DMS53 treated with DMSO at 0.1 percent for 48 hours (cell line): ENCODE measurements around the gene TNIP1.
A peak's percentile ranks its signal among the peaks of the same experiment; 100 is the strongest.

Experiments
- DNase-seq: peaks from one replicate; lab custom pipeline; 2025; ENCODE audit not compliant: unreplicated experiment; lab: John Stamatoyannopoulos, UW

Gene TNIP1

GRCh38 chr5:151080613-151081430 lies at the start of gene TNIP1:
Gene TNIP1 (minus strand): TSS chr5:151081034. CDS start chr5:151065095, 15,939 bp downstream.
- DNase-seq, result peak; percentile 70

GRCh38 chr5:151130235-151130921 lies 49.5 kb upstream of the TNIP1 start:
- DNase-seq, result no peak

DNA sequence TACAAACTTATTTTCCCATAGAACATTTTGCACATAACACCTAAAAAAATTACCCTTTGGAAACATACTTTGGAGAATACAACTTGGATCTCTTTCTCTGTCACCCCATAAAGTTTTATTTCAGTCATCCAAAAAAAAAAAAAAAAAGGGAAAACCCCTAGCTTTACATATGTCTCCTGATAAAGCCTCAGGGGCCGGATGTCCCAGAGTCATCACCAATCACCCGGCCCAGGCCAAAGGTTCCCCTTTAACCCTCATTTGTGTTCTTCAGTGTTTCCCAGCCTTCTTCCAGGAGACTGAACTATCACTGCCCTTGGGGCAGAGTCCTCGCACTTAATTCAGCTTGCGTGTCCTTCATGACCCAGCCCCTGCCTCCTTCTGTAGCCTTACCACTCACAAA lies 48.0 kb upstream of the TNIP1 start:
- no peak for DNase-seq

DNA sequence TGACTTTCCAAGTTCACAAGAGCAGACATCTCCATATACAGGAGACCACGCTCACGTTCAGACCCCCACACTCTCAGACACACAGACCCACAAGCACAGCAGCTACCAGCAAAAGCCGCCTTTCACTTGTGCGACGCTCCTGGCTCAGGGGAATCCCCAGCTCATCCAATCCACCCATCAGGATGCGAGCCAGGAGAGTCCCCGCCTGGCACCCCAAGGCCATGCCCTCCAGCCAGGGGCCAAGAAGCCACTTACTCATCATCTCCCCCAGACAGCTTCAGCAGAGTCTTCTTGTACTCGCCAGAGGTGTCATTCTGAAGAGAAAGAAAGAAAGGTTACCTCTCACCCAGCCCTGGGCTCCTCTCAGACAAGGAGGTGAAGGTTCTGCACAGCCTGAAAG lies 47.1 kb upstream of the TNIP1 start:
- no peak for DNase-seq

DNA sequence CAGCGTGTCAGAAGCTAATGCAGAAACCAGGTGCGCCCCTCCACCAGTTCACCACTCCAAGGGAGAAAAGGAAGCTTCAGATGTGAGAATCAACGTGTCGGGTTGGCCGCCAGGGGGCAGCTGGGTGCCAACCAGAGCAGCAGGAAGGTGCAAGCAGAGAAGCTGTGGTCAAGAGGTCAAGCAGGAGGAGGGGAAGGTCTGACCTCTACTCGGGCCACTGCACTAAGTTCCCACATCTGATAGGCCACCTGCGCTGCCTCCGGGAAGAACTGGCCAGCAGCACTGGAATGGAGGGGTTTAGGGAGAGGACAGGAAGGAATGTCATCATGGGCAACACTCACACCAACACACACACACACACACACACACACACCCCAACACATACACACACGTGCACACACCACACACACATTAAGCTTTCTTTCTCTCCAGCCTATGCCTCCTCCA lies 45.4 kb upstream of the TNIP1 start:
- peak; percentile 33 for DNase-seq

- DNase-seq, result no peak
Measured at GRCh38 chr5:151125421-151125820, 44.6 kb upstream of the TNIP1 start.

GRCh38 chr5:151123897-151124751 lies 43.3 kb upstream of the TNIP1 start:
- DNase-seq, result no peak

GRCh38 chr5:151122828-151123227 lies 42.0 kb upstream of the TNIP1 start:
- DNase-seq, result no peak

GRCh38 chr5:151121665-151122064 lies 40.8 kb upstream of the TNIP1 start:
- no peak for DNase-seq

DNA sequence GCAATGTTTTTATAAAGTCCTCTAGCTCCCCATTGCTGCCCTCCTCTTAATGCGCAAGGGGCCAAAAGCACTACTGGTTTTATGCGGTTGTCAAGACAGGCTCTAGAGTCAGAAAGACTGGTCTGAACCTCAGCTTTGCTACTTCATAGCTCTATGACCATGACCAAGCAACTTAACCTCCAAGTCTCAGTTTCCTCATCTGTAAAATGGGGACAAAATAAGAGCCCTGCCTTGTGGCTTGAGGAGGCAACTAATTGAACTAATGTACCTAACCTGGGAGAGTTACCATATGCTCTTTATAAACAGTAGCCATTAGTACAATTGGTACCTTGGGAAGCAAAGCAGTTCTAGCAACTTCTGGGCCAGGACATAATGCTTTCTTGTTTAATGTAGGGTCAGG lies 40.3 kb upstream of the TNIP1 start:
- no peak for DNase-seq

DNA sequence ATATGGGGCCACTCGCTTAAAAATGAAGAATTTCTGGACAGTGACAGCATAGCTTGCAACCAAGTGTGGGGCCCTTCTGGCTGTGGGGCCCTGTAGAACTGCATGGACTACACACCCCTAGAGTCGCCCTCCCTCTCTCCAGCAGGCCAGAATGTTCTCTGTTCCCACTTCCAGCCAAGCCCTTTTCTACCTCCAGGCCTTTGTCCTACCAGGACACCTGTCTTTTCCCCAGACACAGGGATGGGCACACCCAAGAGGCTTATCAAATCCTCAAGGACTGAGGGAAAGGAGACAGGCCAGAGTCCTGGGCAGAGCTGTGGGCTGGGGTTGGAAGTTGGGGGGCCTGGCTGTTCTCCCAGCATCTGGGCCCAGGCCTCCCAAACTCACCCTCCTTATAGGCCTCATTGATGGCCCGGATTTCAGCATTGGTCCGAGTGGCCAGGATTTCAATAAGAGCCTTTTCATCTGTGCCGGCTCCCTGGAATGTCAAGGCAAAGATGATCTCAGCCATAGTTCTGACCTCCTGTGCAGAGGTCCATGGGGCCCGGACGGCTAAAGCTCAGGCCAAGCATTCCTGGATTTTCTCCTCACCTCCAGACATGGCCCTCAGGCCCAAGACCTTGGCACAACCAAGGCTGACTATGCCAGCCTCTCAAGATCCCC lies 38.2 kb upstream of the TNIP1 start:
- DNase-seq, result no peak

DNA sequence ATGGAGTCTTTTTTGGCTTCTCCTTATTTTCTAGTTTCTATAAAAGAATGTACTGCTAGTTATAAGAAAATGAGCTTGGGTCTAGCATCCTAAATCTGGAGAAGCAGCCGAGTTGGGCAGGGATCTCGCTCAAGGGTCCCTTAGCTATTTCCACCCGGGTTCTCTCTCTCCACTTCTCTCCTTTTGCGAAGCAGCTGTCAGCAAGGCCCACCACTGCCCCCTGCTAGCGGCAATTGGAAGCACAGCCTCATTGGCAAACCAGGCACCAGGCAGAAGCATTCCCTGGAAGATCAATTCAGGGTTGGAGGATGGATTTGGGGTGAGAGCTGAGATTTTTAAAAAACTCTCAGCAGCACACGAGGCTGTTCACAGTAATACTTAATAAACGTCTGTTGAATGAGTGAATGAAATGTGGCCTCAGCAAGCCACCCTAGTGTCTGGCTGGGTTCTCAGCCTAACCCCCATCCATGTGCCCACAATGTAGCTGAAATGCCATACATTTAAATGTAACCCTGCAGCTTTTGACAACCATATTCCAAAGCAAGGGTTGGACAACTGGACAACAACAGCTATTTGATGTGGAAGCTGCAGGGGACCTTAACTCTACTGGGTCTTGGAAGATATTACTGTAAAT lies 34.6 kb upstream of the TNIP1 start:
- peak; percentile 45 for DNase-seq

DNA sequence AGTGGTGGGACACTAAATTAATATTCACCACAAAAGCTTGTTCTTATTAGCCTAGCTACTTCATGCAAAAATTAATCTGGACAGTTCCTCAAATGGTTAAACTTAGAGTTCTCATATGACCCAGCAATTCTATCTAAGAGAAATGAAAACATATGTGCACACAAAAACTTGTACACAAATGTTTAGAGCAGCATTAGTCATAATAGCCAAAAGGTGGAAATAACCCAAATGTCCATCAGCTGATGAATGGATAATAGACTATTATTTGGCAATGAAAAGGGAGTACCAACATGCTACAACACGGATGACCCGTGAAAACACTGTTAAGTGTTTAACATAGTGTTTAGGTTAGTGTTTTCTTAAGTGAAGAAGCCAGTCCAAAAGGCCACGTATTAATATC lies 32.8 kb upstream of the TNIP1 start:
- no peak for DNase-seq

GRCh38 chr5:151110992-151111391 lies 30.2 kb upstream of the TNIP1 start:
- no peak for DNase-seq

DNA sequence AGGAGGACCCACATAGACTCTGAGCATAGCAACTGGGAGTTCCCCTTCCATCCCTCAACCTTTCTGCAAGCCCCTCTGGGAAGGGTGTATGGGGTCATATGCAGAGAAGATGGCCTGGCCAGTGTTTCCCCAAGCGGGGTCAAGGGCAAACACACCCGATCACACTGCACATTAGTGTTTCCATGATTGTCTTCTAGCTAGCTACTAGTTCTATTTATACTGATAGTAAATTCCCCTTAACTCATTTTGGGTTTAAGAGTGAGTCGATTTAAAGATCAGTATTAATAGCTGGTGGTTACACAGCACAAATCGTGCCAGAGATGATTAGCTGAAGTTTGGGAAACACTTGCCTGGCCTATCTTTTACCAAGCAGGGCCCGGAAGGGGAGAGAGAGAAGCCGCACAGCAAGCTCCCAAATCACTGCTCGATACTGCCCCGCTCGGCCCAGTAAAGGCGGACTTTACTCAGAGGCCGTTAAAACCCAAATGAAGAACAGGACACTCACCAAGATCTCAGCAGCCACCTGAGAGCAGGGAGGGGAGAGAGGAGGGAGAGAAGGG lies 29.4 kb upstream of the TNIP1 start:
- no peak for DNase-seq

- DNase-seq, result no peak
Measured at GRCh38 chr5:151108566-151108965, 27.7 kb upstream of the TNIP1 start.

DNA sequence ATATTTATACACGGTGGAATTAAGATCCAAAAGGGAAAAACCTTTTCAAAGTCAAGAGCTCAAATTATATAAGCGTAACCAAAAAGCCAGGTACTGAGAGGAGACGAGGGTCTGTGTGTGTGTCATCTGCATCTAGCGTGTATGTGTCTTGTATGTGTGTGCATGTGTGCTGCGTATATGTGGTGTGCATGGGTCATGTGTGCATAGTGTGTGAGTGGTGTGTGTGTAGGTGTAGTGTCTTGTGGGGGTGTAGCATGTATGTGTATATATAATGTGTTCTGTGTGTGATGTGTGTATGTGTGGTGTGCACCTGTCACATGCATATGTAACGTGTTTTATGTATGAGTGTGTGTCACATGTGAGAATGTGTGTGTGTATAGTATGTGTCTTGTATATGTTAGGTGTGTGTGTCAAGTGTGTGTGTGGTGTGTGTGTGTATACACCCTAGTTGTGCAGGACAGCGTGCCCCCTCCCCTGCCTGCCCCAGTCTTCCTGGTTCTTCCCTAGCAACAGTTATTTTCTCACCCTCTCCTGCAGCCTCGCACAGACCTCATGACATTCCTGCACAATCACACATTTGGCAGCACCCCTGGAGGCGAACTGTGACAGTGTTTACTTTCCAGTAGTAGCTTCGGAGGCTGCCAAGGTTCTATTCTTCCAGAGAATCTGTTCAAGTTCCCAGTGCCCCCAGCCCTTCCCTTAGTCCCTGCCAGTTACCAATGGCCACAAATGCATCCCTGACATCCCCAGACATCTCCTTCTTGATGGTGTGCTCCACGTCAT lies 27.1 kb upstream of the TNIP1 start:
- no peak for DNase-seq

GRCh38 chr5:151107084-151107483 lies 26.2 kb upstream of the TNIP1 start:
- DNase-seq, result no peak

GRCh38 chr5:151106509-151106908 lies 25.7 kb upstream of the TNIP1 start:
- DNase-seq, result no peak
